Endothelial cell of umbilical vein (primary cell): Measurements from ENCODE around the gene LCE4A. TPM values are rescaled to one million over a fixed set of nuclear protein-coding genes. Genes with fewer than 3 reads are reported as not detected.

Experiments
- polyA plus RNA-seq, 4 experiments: library from polyadenylated mRNA; depleted of rRNA in 3 of 4; stranded (reverse) in 3 of 4; unstranded in 1 of 4; fragments of >200 nt; gene quantifications; 2 replicates each; pipeline versions ENCODE4 v1.2.1 to v1.2.3, GENCODE V29; 2011 to 2012; ENCODE audit warnings: missing spikeins in 1 of 4
- total RNA-seq: library from RNA; stranded (reverse); gene quantifications from 2 replicates; pipeline ENCODE4 v1.2.3, GENCODE V29; 2021

LCE4A gene
- total and polyA plus RNA-seq, 2 donors (not counting 3 experiments of a cell fraction or from before 2014, with no cell fraction given), result not detected

Other genes starting within 250 kb of the LCE4A start
- gene LCE5A, start 197.4 kb upstream of the LCE4A start, total RNA-seq, result not detected in 2 replicates
- gene LCE5A, start 197.4 kb upstream of the LCE4A start, polyA plus RNA-seq, result not detected in 2 replicates
- gene CRCT1, start 193.7 kb upstream of the LCE4A start, total RNA-seq, result not detected in 2 replicates
- not detected in 2 replicates for gene CRCT1, start 193.7 kb upstream of the LCE4A start, polyA plus RNA-seq
- gene LCE3E, start 141.4 kb upstream of the LCE4A start, total RNA-seq, result not detected in 2 replicates
- not detected in 2 replicates for gene LCE3E, start 141.4 kb upstream of the LCE4A start, polyA plus RNA-seq
- gene LCE3D, start 127.6 kb upstream of the LCE4A start, total RNA-seq, result not detected in 2 replicates
- gene LCE3D, start 127.6 kb upstream of the LCE4A start, polyA plus RNA-seq, result not detected in 2 replicates
- gene LCE3C, start 107.9 kb upstream of the LCE4A start, total RNA-seq, result not detected in 2 replicates
- not detected in 2 replicates for gene LCE3C, start 107.9 kb upstream of the LCE4A start, polyA plus RNA-seq
- gene LCE3B, start 94.3 kb upstream of the LCE4A start, total RNA-seq, result not detected in 2 replicates
- gene LCE3B, start 94.3 kb upstream of the LCE4A start, polyA plus RNA-seq, result not detected in 2 replicates
- gene LCE3A, start 85.1 kb upstream of the LCE4A start, total RNA-seq, result not detected in 2 replicates
- not detected in 2 replicates for gene LCE3A, start 85.1 kb upstream of the LCE4A start, polyA plus RNA-seq
- not detected in 2 replicates for gene LCE2D, start 44.8 kb upstream of the LCE4A start, total RNA-seq
- not detected in 2 replicates for gene LCE2D, start 44.8 kb upstream of the LCE4A start, polyA plus RNA-seq
- gene LCE2C, start 32.9 kb upstream of the LCE4A start, total RNA-seq, result not detected in 2 replicates
- gene LCE2C, start 32.9 kb upstream of the LCE4A start, polyA plus RNA-seq, result not detected in 2 replicates
- not detected in 2 replicates for gene LCE2B, start 22.0 kb upstream of the LCE4A start, total RNA-seq
- not detected in 2 replicates for gene LCE2B, start 22.0 kb upstream of the LCE4A start, polyA plus RNA-seq
- gene LCE2A, start 9.8 kb upstream of the LCE4A start, total RNA-seq, result not detected in 2 replicates
- not detected in 2 replicates for gene LCE2A, start 9.8 kb upstream of the LCE4A start, polyA plus RNA-seq
- not detected in 2 replicates for gene KPRP, start 49.9 kb downstream of the LCE4A start, total RNA-seq
- gene KPRP, start 49.9 kb downstream of the LCE4A start, polyA plus RNA-seq, result not detected in 2 replicates
- gene LCE1F, start 67.0 kb downstream of the LCE4A start, total RNA-seq, result not detected in 2 replicates
- gene LCE1F, start 67.0 kb downstream of the LCE4A start, polyA plus RNA-seq, result not detected in 2 replicates
- gene LCE1E, start 78.1 kb downstream of the LCE4A start, total RNA-seq, result not detected in 2 replicates
- gene LCE1E, start 78.1 kb downstream of the LCE4A start, polyA plus RNA-seq, result not detected in 2 replicates
- not detected in 2 replicates for gene LCE1D, start 88.6 kb downstream of the LCE4A start, total RNA-seq
- gene LCE1D, start 88.6 kb downstream of the LCE4A start, polyA plus RNA-seq, result not detected in 2 replicates
- gene LCE1C, start 98.5 kb downstream of the LCE4A start, total RNA-seq, result not detected in 2 replicates
- gene LCE1C, start 98.5 kb downstream of the LCE4A start, polyA plus RNA-seq, result not detected in 2 replicates
- not detected in 2 replicates for gene LCE1B, start 103.8 kb downstream of the LCE4A start, total RNA-seq
- gene LCE1B, start 103.8 kb downstream of the LCE4A start, polyA plus RNA-seq, result not detected in 2 replicates
- not detected in 2 replicates for gene LCE1A, start 119.3 kb downstream of the LCE4A start, total RNA-seq
- gene LCE1A, start 119.3 kb downstream of the LCE4A start, polyA plus RNA-seq, result not detected in 2 replicates
- not detected in 2 replicates for gene LCE6A, start 134.7 kb downstream of the LCE4A start, total RNA-seq
- not detected in 2 replicates for gene LCE6A, start 134.7 kb downstream of the LCE4A start, polyA plus RNA-seq
- gene LCE7A, start 151.8 kb downstream of the LCE4A start, total RNA-seq, result not detected in 2 replicates
- gene LCE7A, start 151.8 kb downstream of the LCE4A start, polyA plus RNA-seq, result not detected in 2 replicates
- not detected in 2 replicates for gene SMCP, start 170.2 kb downstream of the LCE4A start, total RNA-seq
- not detected in 2 replicates for gene SMCP, start 170.2 kb downstream of the LCE4A start, polyA plus RNA-seq
- gene IVL, start 200.4 kb downstream of the LCE4A start, total RNA-seq, result not detected in 2 replicates
- not detected in 2 replicates for gene IVL, start 200.4 kb downstream of the LCE4A start, polyA plus RNA-seq
- not detected in 2 replicates for gene SPRR5, start 239.0 kb downstream of the LCE4A start, total RNA-seq
- gene SPRR5, start 239.0 kb downstream of the LCE4A start, polyA plus RNA-seq, result not detected in 2 replicates